Sigmoid colon (tissue), 7 donors: Measurements from ENCODE around the gene ZMIZ1. TPM values are rescaled to one million over a fixed set of nuclear protein-coding genes. Genes with fewer than 3 reads are reported as not detected.

ENCODE experiments used
- DNase-seq: peaks from one replicate; pipeline ENCODE4 v3.0.0-alpha.2; 2019
- H3K27ac ChIP-seq, 4 donors: fragments of 200-600 bp; sonication (generic); one replicate each; pipeline ENCODE4 v1.5.1; 2016 to 2019; ENCODE audit warnings: mild to moderate bottlenecking in 1 of 4
- H3K27me3 ChIP-seq, 3 donors: fragments of 200-600 bp; sonication (generic); one replicate each; pipeline ENCODE4 v1.5.1; 2019; ENCODE audit warnings: mild to moderate bottlenecking in 1 of 3
- H3K36me3 ChIP-seq, 4 donors: fragments of 200-600 bp; sonication (generic); one replicate each; pipeline ENCODE4 v1.5.1; 2016 to 2019
- H3K4me1 ChIP-seq, 4 donors: fragments of 200-600 bp; sonication (generic); one replicate each; pipeline ENCODE4 v1.5.1; 2017 to 2019
- H3K4me3 ChIP-seq, 4 donors: fragments of 200-600 bp; sonication (generic); one replicate each; pipeline ENCODE4 v1.5.1; 2017 to 2019; ENCODE audit warnings: mild to moderate bottlenecking in 2 of 4, moderate library complexity in 1 of 4
- H3K9me3 ChIP-seq, 4 donors: fragments of 200-600 bp in 3 of 4; sonication (generic) in 3 of 4; one replicate each; pipeline versions ENCODE4 v1.5.1 to v1.6.1; 2013 to 2019
- CTCF ChIP-seq, 4 experiments: fragments of 450-650 bp in 3 of 4; fragments of 200-600 bp in 1 of 4; IDR thresholded peaks; one replicate each; pipeline ENCODE4 v1.5.1; 2016 to 2019; ENCODE audit warnings: antibody characterized with exemption in 4 of 4, mild to moderate bottlenecking in 3 of 4, moderate library complexity in 2 of 4
- EP300 ChIP-seq, 4 donors: sonication (generic); formaldehyde crosslinking; IDR thresholded peaks; one replicate each; pipeline ENCODE4 v1.6.1; 2017; ENCODE audit warnings: antibody characterized with exemption in 4 of 4
- POLR2A ChIP-seq, 2 donors: fragments of 450-650 bp; IDR thresholded peaks; one replicate each; pipeline ENCODE4 v1.6.1; 2016; ENCODE audit warnings: antibody characterized with exemption in 2 of 2, mild to moderate bottlenecking in 2 of 2, moderate library complexity in 2 of 2
- POLR2AphosphoS5 ChIP-seq, 4 donors: sonication (generic); formaldehyde crosslinking; IDR thresholded peaks; one replicate each; pipeline ENCODE4 v1.6.1; 2017; ENCODE audit warnings: antibody characterized with exemption in 4 of 4
- WGBS, 2 donors: extraction: QIAGEN DNeasy Blood & Tissue Kit; methylation state at CpG; one replicate each; pipeline ENCODE4 v1.1.7; 2013; 5-methylcytosine and 5-hydroxymethylcytosine counted together
- intact Hi-C: fragments of 100-400 bp; cut with DNase I; formaldehyde crosslinking; loops from one replicate; pipeline ENCODE4 v1.15.1; 2023
- polyA plus RNA-seq, 3 donors: library from polyadenylated mRNA; stranded (reverse); fragments of 200-250 nt; gene quantifications; one replicate each; pipeline ENCODE4 v1.2.3, GENCODE V29; 2013
- total RNA-seq, 4 donors: library from RNA; depleted of rRNA; stranded (reverse); fragments of >200 nt; gene quantifications; one replicate each; pipeline ENCODE4 v1.1.0, GENCODE V29; 2016
- donor health status: healthy with polysubstance abuse.
- donor health status: Bipolar disorder and iron deficiency.
- donor health status: healthy.

ZMIZ1 gene
- total and polyA plus RNA-seq, 7 donors, result 17.4 to 49.3 (median 31.5) TPM

GRCh38 chr10:79028451-79029010 is 40.2 kb upstream of the ZMIZ1 start:
- TF ChIP-seq POLR2A (IDR thresholded peaks at IDR 0.05) (no peak), EP300 (IDR thresholded peaks at IDR 0.05) (no peak), POLR2AphosphoS5 (IDR thresholded peaks at IDR 0.05) (no peak), CTCF (IDR thresholded peaks at IDR 0.05) (no peak)
- no peaks in the 10 kb centered on the region for H3K36me3 ChIP-seq
- intact Hi-C loops, result no loop called here
- peak; percentile 40 for DNase-seq
- peaks cover 0 to 19% (median 14%) of the 10 kb centered on the region in 4 donors for H3K4me1 ChIP-seq
- H3K27me3 ChIP-seq, result no peaks in the 10 kb centered on the region
- no peak overlapping the region for H3K4me3 ChIP-seq
- H3K9me3 ChIP-seq, result no peaks in the 10 kb centered on the region
- WGBS, 2 donors, result 88 to 91% methylated on average over 5 of the region's 5 CpGs
- no peak overlapping the region for H3K27ac ChIP-seq

- WGBS, 2 donors, result 88 to 90% methylated on average over 12 of the region's 12 CpGs
- Histone ChIP-seq H3K4me3 (no peak overlapping the region), H3K27me3 (no peaks in the 10 kb centered on the region), H3K27ac (no peak overlapping the region), H3K4me1 (peaks cover 0 to 16% (median 11%) of the 10 kb centered on the region in 4 donors), H3K9me3 (no peaks in the 10 kb centered on the region), H3K36me3 (no peaks in the 10 kb centered on the region)
- peak; percentile 46 for DNase-seq
- intact Hi-C loops, result no loop called here
- TF ChIP-seq POLR2AphosphoS5 (IDR thresholded peaks at IDR 0.05) (no peak), CTCF (IDR thresholded peaks at IDR 0.05) (no peak), EP300 (IDR thresholded peaks at IDR 0.05) (no peak), POLR2A (IDR thresholded peaks at IDR 0.05) (no peak)
Observed at GRCh38 chr10:79029478-79030390, 39.0 kb upstream of the ZMIZ1 start.

DNA sequence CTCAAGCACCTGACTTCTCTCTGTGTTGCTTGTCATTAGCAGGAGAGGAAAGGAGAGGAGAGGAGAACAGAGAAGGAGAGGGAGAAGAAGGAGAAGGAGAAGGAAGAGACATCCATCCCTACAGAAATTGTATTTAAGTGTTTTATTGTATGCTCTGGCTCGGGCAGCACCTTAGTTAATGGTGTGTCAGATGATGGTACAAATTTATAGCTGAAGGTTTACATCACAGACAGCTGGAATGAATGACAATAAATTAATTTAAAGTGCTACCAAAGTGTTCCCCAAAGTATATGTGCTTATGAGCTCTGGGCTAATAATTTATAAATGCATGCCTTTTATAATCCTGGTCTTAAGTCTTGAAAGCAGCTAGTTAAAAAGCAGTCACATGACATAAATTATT is 38.1 kb upstream of the ZMIZ1 start:
- Histone ChIP-seq H3K27me3 (no peaks in the 10 kb centered on the region), H3K27ac (no peak overlapping the region), H3K4me1 (peaks cover 0 to 6% (median 2%) of the 10 kb centered on the region in 4 donors), H3K4me3 (no peak overlapping the region), H3K9me3 (no peaks in the 10 kb centered on the region), H3K36me3 (no peaks in the 10 kb centered on the region)
- intact Hi-C loops, result no loop called here
- no peak for TF ChIP-seq CTCF (IDR thresholded peaks at IDR 0.05)
- TF ChIP-seq POLR2A (IDR thresholded peaks at IDR 0.05), result no peak
- TF ChIP-seq EP300 (IDR thresholded peaks at IDR 0.05), result no peak
- TF ChIP-seq POLR2AphosphoS5 (IDR thresholded peaks at IDR 0.05), result no peak
- DNase-seq, result no peak
- 26 to 56% methylated on average over 1 of the region's 1 CpG for WGBS, 2 donors

- H3K36me3 ChIP-seq, result no peaks in the 10 kb centered on the region
- H3K27ac ChIP-seq, result no peak overlapping the region
- intact Hi-C loops, result no loop called here
- WGBS, 2 donors, result 96% methylated on average over 5 of the region's 5 CpGs
- no peaks in the 10 kb centered on the region for H3K27me3 ChIP-seq
- no peak for DNase-seq
- no peaks in the 10 kb centered on the region for H3K9me3 ChIP-seq
- H3K4me3 ChIP-seq, result no peak overlapping the region
- peaks cover 0 to 5% (median 0%) of the 10 kb centered on the region in 4 donors for H3K4me1 ChIP-seq
- TF ChIP-seq POLR2A (IDR thresholded peaks at IDR 0.05) (no peak), EP300 (IDR thresholded peaks at IDR 0.05) (no peak), CTCF (IDR thresholded peaks at IDR 0.05) (no peak), POLR2AphosphoS5 (IDR thresholded peaks at IDR 0.05) (no peak)
Observed at GRCh38 chr10:79031723-79032122, 37.0 kb upstream of the ZMIZ1 start.
